ENCODE results near the gene CCDC167.

DNA sequence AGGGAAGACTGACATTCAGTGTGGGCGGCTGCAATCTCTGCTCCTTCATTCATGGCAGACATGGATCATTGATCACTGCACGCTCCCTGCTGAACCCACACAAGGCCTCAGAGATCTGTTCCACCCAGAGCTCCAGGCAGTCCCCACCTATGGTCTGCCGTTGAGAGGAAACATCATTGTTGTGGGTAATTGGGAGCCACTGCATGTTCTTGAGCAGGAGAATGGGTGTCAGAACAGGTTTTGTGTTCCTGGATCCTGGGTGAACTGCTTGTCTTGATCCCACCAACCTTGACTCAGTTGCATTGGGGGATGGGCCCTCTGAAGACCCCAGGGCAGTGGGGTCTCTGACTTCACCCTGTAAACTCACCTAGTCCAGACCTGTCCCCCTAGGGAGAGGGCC, 23.1 kb upstream of the CCDC167 start:
- TF ChIP-seq, protein P1, sequence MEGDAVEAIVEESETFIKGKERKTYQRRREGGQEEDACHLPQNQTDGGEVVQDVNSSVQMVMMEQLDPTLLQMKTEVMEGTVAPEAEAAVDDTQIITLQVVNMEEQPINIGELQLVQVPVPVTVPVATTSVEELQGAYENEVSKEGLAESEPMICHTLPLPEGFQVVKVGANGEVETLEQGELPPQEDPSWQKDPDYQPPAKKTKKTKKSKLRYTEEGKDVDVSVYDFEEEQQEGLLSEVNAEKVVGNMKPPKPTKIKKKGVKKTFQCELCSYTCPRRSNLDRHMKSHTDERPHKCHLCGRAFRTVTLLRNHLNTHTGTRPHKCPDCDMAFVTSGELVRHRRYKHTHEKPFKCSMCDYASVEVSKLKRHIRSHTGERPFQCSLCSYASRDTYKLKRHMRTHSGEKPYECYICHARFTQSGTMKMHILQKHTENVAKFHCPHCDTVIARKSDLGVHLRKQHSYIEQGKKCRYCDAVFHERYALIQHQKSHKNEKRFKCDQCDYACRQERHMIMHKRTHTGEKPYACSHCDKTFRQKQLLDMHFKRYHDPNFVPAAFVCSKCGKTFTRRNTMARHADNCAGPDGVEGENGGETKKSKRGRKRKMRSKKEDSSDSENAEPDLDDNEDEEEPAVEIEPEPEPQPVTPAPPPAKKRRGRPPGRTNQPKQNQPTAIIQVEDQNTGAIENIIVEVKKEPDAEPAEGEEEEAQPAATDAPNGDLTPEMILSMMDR (IDR thresholded peaks at IDR 0.05 in 4 of 5, conservative IDR thresholded peaks at IDR 0.05 in 1 of 5): no peak
- TF ChIP-seq POLR2A (IDR thresholded peaks at IDR 0.05): no peak
